SU-DHL-6 (cell line): ENCODE measurements around the gene TNFRSF12A.

Experiments used
- EZH2phosphoT487 ChIP-seq: fragments of 200-600 bp; sonication (generic), shearing (Covaris generic); conservative IDR thresholded peaks from 2 replicates; pipeline ENCODE4 v1.6.1; 2018; ENCODE audit warnings: mild to moderate bottlenecking, antibody characterized with exemption, low read length, moderate library complexity, mixed read lengths
- TF ChIP-seq, protein P1 (sequence below): fragments of 200-600 bp; sonication (generic); IDR thresholded peaks from one replicate; pipeline ENCODE4 v1.5.1; 2017; ENCODE audit warnings: antibody characterized with exemption, mild to moderate bottlenecking, low read length, moderate library complexity; ENCODE audit not compliant: insufficient read depth, poor library complexity, severe bottlenecking

GRCh38 chr16:3065742-3066439, 45.7 kb downstream of the TNFRSF12A start:
- TF ChIP-seq, protein P1, sequence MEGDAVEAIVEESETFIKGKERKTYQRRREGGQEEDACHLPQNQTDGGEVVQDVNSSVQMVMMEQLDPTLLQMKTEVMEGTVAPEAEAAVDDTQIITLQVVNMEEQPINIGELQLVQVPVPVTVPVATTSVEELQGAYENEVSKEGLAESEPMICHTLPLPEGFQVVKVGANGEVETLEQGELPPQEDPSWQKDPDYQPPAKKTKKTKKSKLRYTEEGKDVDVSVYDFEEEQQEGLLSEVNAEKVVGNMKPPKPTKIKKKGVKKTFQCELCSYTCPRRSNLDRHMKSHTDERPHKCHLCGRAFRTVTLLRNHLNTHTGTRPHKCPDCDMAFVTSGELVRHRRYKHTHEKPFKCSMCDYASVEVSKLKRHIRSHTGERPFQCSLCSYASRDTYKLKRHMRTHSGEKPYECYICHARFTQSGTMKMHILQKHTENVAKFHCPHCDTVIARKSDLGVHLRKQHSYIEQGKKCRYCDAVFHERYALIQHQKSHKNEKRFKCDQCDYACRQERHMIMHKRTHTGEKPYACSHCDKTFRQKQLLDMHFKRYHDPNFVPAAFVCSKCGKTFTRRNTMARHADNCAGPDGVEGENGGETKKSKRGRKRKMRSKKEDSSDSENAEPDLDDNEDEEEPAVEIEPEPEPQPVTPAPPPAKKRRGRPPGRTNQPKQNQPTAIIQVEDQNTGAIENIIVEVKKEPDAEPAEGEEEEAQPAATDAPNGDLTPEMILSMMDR, result no peak
- TF ChIP-seq EZH2phosphoT487, result no peak
